HG02840 (cell line): Measurements from ENCODE around the gene SLC25A52.
"Not testable (repeated sequence)": the region's sequence is repeated elsewhere in the genome, so short reads cannot be mapped to it uniquely, and the experiment has no call there.

Experiments
- ATAC-seq: cut with Tn5 transposase; IDR thresholded peaks from one replicate; pipeline ENCODE4 v1.9.1; 2021; ENCODE audit warnings: mild to moderate bottlenecking, moderate library complexity, moderate number of reproducible peaks; ENCODE audit not compliant: unreplicated experiment, low FRiP score

Gene SLC25A52

DNA sequence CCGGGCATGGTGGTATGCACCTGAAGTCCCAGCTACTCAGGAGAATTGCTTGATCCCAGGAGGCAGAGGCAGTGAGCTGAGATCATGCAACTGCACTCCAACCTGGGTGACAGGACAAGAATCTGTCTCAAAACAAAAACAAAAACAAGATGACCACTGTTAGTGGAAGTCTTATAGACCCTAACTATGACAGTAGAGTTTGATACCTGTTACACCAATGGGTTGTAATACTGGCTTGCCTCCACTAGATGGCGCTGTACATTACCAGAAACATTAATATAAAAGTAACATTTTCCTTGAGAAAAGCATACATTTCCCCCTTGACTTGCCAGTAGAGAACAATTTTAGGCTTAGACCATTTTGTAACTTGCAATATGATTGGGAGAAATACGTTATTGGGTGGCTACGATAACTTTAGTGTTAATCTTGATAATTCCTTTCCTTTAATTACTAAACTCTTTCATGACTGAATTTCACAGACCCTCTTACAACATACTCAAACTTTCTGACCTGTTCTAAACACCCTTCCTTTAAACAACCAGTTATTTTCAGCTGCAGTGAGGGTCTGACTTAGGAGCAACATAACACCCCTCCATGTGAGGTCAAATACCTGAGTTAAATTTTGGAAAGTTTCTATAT, 19.5 kb downstream of the SLC25A52 start:
- no peak for ATAC-seq

DNA sequence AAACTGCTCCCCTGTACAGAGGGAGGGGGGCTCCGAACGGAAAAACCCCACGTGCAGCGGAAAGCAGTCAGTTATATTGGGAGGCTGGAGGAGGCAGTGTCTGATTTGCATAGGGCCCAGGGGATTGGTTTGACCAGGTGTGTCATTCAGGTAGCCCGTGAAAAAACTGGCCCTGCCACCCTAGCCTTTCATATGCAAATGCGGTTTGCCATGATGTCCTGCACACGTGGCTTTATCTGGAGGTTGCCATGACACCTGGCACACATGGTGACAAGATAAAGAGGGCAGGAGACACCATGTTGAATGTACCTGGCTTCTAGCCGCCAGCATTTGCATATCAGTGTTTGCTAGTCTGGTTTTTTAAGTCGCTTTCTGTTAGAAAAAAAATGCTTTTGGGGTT, 20.5 kb downstream of the SLC25A52 start:
- ATAC-seq: no peak

DNA sequence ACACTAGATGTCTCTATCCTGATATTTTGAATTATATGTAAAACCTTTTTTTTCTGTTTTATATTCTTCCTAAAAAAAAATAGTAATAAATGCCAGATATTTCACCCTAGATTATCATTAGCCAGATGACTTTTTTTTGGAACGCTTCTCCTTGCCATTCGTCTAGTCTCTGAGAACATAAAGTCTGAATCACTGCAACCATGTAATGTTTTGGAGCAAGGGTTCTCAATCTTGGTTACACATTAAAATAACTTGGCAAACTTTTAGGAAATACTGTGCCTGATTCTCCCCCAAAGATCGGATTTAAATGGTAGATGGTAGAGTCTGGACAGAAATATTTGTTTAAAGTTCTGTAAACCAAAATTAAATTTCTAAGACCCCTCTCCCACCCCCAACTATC, 21.0 kb downstream of the SLC25A52 start:
- no peak for ATAC-seq

DNA sequence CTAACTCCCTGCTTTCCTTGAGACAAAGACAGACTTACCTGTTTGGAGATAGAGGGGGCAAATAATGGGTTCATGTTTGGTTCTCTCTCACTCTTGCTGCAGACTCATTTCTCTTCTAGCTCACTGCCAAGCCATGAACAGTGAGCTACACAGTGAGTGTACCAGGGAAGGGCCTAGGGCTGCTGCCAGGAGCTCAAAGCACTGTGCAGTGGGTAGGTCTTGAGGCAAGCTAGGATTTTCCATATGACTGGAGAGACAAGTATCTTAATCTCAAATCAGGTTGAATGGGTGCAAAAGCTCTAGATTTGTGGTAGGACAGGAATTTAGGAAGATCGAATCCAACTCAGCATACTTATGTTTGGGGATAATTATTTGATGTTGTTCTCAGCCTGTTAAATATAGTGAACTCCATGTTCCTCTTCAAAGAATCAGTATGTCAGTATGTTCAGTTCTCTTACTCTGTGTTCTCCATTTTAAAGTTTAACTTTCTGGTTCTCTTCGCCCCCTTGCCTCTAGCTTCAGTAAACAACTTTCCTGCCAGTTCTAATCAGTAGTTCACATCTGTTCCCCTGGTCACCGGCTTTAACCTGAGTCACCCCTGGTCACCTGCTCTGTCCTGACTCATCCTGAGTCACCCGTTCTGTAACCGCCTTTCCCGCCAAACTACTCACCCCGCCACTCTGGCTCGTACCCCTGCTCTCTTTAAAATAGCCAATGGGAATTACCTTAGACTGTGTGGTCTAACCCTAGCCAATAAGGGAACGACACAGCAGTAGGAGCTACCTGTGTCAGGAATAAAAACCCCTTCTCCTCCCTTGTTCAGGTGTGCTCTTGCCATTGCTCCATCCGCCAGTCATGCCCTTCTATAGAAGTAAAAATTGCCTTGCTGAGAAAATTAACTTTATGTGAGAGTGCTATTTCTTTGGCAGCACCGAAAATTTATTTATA, 21.9 kb downstream of the SLC25A52 start:
- no peak for ATAC-seq

DNA sequence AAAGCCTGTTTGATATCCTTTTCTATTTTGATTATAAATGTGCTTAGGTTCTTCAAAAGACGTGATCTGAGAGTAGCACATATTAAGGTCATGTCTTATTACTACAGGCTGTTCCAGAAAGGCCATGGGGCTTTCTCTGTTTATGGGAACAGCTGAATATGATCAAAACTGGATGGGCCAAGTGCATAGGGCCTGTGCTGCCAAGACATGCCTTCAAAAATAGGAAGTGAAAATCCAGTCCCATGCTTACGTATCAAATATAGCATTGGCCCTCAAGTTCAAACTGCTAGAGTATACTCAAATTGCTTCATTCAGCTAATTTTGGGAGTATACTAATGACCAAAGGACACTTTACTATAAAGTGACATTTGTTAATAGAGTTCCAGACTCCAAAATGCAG, 24.1 kb downstream of the SLC25A52 start:
- no peak for ATAC-seq

DNA sequence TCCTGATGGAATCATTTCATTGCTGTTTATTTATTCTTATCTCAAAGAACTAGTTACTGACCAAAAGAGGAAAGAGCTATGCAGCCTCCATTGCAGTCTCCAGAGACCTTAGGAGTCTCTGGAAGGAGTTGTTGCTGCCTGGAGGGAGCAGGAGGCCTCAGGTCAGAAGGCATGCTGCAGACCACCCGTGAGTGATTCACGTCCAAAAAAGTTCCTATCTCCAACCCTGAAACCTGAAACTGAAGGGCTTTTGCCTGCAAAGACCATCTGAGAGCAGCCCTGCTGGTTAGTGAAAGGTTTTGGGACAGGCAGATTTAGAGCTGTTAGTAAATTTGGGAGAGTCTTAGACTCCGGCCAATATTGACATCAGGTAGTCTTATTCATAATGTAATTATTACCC, 29.1 kb downstream of the SLC25A52 start:
- no peak for ATAC-seq

DNA sequence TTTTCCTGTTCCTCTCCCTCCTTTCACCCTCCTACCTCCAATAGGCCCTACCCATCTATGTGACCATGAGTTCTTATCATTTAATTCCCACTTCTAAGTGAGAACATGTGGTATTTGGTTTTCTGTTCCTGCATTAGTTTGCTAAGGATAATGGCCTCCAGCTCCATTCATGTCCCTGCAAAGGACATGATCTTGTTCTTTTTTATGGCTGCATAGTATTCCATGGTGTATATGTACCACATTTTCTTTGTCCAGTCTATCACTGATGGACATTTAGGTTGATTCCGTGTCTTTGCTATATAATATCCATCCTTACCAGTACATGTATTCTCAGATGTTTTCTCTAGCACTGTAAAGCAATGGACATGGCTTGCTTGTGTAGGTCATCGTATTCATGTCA, 31.5 kb downstream of the SLC25A52 start:
- not testable (repeated sequence) for ATAC-seq

DNA sequence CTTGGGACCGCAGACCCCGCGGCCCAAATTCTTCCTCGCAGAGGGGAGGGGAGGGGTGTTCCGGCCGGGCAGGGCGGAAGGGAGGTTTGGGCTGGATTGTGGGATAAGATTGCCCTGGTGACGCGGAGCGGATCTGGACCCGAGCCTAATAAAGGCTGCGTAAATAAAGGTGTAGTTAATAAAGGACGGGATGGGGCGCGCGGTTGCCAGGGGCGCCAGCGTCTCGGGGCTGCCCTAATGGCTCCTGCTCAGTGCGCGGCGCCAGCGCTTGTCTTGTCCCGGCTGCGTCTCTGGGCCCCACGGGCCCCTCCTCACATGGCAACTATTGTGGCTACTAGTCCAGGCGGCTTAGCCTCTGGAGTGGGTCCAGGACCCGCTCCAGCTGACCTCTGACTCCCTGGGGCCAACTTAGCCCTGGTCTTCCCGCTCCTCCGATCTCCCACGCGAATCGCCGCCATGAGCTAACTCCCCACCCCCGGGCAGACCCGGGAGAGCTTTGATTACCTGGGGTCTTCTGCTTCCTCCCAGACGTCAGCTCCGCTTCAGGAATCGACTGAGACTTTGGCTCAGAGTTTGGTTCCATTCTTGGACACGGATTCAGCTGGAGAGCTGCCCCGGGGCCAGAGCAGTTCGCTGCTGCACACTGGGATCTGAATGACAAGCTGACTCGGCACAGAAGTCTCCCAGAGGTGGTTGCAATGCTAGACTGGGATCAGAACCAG, 36.5 kb downstream of the SLC25A52 start:
- no peak for ATAC-seq

DNA sequence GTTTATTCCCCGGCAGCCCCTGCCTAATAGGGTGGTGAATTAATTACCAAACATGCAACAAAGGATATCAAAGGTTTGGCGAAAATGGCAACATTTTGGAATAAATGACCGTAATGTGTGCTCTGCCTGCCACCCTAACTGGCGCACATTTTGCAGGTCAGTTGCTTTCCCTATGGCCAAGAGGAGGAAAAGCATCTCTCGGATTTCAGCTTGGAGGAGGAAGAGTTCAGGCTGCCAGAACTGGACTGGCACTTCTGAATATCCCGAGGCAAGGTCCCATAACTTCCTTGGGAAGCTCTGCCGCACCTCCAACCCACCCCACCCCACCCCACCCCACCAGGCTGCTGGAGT, 37.1 kb downstream of the SLC25A52 start:
- ATAC-seq: no peak

DNA sequence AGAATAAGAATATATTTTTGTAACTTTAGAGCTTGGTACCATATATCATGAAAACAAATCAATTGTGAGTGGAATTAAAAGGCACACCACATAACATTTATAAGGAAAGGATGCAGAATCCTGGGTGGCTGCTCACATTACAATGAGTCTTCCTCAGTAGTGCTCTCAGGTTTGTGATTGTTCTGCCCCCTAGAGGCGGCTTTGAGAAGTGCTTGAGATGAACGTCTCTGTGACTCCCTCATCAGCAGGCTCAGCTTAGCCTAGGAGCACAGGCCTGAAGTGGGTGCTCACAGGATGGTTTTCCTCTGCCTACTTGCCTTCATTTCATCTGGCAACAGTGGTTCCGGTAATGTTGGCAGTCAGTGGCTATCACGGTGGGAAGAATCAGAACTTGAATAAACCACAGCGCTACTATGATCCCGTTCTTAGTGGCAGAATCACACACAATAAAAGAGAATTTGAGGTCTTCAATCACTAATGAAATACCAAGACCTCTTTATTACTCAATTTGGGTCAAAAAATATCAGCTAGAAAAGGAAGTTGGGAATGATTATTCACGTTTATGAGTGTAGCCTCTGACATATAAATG, 38.2 kb downstream of the SLC25A52 start:
- ATAC-seq: peak; percentile 85

DNA sequence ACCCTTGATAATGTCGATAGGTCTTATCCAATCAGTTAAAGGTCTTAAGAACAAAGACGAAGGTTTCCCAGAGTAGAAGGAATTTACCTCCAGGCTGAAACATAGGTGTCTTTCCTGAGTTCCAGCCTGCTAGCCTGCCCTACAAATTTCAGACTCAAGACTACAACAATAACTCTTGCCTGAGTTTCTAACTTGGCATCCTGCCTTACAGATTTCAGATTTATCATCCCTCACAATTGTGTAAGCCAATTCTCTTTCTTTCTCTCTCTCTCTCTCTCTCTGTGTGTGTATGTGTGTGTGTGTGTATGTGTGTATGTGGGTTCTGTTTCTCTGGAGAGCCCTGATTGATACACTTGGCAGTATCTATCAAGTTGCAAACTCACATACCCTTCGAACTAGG, 39.1 kb downstream of the SLC25A52 start:
- no peak for ATAC-seq

DNA sequence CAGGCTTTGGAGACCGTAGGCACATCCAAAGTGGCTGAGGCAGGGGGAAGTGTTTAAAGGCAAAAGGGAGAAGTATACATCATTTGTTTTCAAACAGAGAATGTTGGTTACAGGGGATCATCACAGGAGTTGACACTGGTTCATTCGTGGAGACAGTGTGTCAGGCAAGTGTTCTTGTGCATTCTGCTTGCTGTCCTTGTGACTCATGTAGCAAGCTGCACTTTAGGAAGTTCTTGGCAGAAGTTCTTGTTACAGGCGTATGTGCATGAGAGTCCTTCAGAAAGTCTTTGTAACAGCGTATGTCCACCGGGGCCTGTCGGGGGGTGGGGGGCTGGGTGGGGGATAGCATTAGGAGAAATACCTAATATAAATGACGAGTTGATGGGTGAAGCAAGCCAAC, 39.8 kb downstream of the SLC25A52 start:
- ATAC-seq: no peak

DNA sequence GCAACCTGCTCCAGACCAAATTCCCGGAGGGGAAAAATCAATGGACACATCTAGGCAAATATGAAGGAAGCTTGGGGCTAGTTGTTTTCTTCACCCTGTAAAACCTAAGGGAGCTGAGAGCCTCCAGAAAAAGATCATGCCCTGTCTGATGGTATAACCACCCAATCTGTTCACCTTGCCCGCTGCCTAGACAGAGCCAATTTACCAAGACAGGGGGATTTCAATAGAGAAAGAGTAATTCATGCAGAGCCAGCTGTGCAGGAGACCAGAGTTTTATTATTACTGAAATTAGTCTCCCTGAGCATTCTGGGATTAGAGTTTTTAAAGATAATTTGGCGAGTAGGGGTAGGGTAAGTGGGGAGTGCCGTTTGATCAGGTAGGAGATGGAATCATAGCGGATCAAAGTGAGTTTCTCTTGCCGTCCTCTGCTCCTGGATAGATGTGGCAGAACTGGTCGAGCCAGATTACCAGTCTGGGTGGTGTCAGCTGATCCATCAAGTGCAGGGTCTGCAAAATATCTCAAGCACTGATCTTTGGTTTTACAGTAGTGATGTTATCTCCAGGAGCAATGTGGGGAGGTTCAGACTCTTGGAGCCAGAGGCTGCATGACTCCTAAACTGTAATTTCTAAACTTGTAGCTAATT, 41.2 kb downstream of the SLC25A52 start:
- ATAC-seq: no peak

DNA sequence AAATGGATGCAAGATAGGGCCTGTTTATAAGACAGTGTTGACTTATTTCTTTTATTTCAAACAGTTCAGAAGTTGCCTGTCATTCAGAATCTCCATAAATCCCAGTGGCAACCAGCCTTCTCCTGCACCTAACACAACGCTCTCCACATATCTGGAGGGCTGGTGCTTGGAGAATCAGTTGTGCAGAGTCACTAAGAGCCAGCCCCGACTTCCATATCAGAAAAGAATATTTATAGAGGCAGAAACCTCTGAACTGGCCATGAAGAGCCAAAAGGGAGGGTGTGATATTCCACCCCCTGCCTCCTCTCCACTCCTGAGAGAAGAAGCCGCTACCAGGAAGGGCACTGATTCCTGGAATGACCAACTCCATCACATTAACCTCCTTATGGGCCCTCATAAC, 42.3 kb downstream of the SLC25A52 start:
- no peak for ATAC-seq

DNA sequence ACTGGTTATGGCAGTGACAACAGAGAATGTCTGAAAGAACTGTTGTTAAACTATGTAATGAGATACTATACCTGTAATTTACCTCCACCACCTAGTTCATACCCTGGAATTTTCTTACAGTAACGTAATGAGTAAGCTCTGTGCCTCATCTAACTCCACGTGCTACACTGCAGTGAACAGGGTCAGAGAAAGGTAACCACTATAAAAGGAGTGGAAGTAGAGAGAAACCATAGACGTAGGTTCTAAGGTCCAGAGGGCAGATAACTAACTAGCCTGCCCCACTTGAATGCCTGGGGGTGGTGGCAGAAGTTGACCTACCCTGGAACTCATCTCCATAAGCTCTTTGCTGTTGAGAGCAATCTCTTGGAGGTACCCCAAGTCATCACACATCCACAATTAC, 44.3 kb downstream of the SLC25A52 start:
- ATAC-seq: no peak

DNA sequence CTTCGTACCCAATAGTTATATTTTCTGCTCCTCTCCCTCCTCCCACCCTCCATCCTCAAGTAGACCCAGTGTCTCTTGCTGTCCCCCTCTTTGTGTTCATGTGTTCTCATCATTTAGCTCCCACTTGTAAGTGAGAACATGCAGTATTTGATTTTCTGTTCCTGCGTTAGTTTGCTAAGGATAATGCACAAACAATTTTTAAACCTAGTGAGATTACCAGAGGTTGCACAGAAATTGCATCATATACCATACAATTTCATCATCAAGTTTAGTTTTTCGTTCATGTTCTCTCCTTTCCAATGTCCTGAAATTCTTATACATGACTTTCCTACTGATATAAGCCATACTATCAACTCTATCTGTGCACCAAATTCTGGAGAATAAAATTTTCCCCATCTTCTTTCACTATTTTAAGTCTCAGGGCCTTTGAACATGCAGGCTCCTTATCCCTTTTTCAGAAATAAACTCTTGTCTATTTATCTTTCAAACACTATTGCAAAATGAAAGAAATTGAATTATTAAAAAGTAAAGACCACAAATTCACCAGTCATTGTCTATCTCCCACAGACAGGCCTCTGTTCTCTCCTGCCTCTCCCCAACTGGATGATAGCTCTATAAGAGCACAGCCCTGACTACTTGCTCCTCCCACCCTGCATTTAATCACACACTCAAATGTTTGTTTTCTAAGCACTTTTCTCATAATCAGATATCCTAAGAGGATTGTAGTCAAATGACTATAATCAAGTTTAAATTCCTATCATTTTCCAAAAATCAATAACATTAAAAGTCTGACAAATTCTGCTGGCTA, 49.1 kb downstream of the SLC25A52 start:
- ATAC-seq: no peak

DNA sequence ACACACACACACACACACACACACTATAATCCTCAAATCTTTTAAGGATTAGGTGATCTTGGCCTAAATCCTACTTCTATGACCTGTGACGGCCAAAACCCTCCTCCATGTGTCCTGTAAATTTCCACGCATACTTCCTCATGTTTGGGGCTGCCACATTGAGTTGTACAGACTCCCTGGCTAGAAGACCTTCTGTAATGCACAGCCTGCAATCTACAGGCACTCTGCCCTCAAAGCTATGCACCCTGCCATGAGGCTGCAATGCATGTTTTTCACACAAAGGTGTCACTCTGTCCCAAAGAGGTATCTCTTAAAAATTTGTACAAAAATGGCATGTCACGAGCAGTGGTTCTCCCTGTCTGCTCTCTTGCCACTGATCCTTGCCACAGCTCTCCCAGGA, 49.9 kb downstream of the SLC25A52 start:
- no peak for ATAC-seq
